Neural crest cell (in vitro differentiated cells): Measurements from ENCODE around the gene CR2. TPM values are rescaled to one million over a fixed set of nuclear protein-coding genes. Genes with fewer than 3 reads are reported as not detected.
"Not testable (repeated sequence)": the region's sequence is repeated elsewhere in the genome, so short reads cannot be mapped to it uniquely, and the experiment has no call there.

ENCODE experiments used
- DNase-seq: peaks from one replicate; pipeline ENCODE4 v3.0.0; 2021; ENCODE audit warnings: low read depth, mixed read lengths, low spot score
- H3K27ac Mint-ChIP-seq: one replicate; pipeline ENCODE4 v1.8.0; 2021; ENCODE audit warnings: mild to moderate bottlenecking, mixed read lengths; ENCODE audit not compliant: unreplicated experiment
- H3K27me3 Mint-ChIP-seq: 2 replicates; pipeline ENCODE4 v1.8.0; 2021; ENCODE audit warnings: low read depth, mild to moderate bottlenecking, mixed read lengths
- H3K36me3 Mint-ChIP-seq: 2 replicates; pipeline ENCODE4 v1.8.0; 2021; ENCODE audit warnings: low read depth, mild to moderate bottlenecking, mixed read lengths
- H3K4me1 Mint-ChIP-seq: 2 replicates; pipeline ENCODE4 v1.8.0; 2021; ENCODE audit warnings: mixed read lengths
- H3K4me3 Mint-ChIP-seq: one replicate; pipeline ENCODE4 v1.8.0; 2021; ENCODE audit warnings: mild to moderate bottlenecking, mixed read lengths
- H3K9me3 Mint-ChIP-seq: 2 replicates; pipeline ENCODE4 v1.8.0; 2021; ENCODE audit warnings: mixed read lengths
- total RNA-seq: library from RNA; stranded (reverse); gene quantifications from 2 replicates; pipeline ENCODE4 v1.2.1, GENCODE V29; 2021
- TF ChIP-seq, protein P1 (sequence below): fragments of 200-600 bp; sonication (generic); conservative IDR thresholded peaks from 2 replicates; pipeline ENCODE4 v1.5.0; 2021; ENCODE audit warnings: antibody characterized with exemption, mild to moderate bottlenecking

The CR2 gene
- total RNA-seq, 1 donor from 2014 or later = not detected

DNA sequence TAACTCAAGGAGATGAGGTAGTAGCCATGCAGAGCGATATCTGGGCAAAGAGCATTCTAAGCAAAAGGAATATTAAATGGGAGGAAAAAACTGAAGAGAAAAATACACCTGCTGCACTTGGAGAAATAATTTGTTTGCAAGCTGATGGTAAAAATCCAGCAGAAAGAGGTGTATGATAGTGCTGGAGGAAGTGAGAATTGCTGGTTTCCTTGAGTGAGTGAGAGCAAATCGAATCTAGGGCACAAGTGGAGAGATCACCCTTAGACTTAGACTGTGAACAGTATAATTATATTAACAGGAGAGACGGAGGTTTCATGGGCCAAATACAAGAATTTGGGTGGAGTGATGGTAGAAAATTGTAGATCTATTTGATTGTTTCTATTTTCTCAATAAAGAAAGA lies 39.1 kb downstream of the CR2 start:
- H3K9me3 Mint-ChIP-seq = no peaks in the 10 kb centered on the region
- peaks cover 7% of the 10 kb centered on the region for H3K4me1 Mint-ChIP-seq
- TF ChIP-seq, protein P1, sequence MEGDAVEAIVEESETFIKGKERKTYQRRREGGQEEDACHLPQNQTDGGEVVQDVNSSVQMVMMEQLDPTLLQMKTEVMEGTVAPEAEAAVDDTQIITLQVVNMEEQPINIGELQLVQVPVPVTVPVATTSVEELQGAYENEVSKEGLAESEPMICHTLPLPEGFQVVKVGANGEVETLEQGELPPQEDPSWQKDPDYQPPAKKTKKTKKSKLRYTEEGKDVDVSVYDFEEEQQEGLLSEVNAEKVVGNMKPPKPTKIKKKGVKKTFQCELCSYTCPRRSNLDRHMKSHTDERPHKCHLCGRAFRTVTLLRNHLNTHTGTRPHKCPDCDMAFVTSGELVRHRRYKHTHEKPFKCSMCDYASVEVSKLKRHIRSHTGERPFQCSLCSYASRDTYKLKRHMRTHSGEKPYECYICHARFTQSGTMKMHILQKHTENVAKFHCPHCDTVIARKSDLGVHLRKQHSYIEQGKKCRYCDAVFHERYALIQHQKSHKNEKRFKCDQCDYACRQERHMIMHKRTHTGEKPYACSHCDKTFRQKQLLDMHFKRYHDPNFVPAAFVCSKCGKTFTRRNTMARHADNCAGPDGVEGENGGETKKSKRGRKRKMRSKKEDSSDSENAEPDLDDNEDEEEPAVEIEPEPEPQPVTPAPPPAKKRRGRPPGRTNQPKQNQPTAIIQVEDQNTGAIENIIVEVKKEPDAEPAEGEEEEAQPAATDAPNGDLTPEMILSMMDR = no peak
- no peak overlapping the region for H3K4me3 Mint-ChIP-seq
- H3K27me3 Mint-ChIP-seq = peaks cover 37% of the 10 kb centered on the region
- no peak overlapping the region for H3K27ac Mint-ChIP-seq
- DNase-seq = no peak
- H3K36me3 Mint-ChIP-seq = no peaks in the 10 kb centered on the region

DNA sequence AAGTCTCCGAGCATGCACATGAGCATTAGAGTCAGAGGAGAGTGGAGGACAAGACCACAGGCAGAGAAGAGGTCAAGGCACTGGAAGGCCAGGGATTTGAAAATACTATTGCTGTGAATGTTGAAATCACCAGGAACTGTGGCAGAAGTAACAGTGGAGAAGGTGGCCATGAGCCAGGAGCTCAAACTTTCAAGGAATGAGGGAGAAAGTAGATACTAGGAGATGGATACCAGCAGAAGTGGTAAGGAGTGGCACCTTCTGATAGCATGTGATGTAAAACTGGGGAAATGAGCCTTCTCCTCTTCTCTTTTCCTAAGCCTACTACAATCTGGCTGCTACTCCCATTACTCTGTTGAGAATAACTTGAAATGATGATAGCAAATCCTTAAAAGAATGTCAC lies 40.0 kb downstream of the CR2 start:
- TF ChIP-seq, protein P1 = no peak
- Mint-ChIP-seq H3K27ac (no peak overlapping the region), H3K27me3 (peaks cover 46% of the 10 kb centered on the region), H3K36me3 (no peaks in the 10 kb centered on the region), H3K9me3 (no peaks in the 10 kb centered on the region), H3K4me3 (no peak overlapping the region), H3K4me1 (peaks cover 7% of the 10 kb centered on the region)
- DNase-seq = no peak

DNA sequence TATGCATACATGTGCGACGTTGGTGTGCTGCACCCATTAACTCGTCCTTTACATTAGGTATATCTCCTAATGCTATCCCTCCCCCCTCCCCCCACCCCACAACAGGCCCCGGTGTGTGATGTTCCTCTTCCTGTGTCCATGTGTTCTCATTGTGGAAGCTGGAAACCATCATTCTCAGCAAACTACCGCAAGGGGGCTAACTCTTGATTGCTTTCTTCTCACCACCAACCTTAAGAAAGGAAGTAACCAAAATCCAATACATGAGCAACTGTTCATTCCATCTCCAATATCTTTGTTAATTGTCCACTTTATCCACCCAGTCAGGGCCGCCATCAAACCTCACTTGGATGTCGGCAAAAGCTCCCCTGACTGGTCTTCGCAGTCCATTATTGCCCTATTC lies 41.2 kb downstream of the CR2 start:
- not testable (repeated sequence) for H3K27ac Mint-ChIP-seq, H3K9me3 Mint-ChIP-seq, DNase-seq, H3K36me3 Mint-ChIP-seq, H3K4me1 Mint-ChIP-seq
- H3K4me3 Mint-ChIP-seq = peak overlapping the region; percentile 83
- H3K27me3 Mint-ChIP-seq = peaks cover 51% of the 10 kb centered on the region

DNA sequence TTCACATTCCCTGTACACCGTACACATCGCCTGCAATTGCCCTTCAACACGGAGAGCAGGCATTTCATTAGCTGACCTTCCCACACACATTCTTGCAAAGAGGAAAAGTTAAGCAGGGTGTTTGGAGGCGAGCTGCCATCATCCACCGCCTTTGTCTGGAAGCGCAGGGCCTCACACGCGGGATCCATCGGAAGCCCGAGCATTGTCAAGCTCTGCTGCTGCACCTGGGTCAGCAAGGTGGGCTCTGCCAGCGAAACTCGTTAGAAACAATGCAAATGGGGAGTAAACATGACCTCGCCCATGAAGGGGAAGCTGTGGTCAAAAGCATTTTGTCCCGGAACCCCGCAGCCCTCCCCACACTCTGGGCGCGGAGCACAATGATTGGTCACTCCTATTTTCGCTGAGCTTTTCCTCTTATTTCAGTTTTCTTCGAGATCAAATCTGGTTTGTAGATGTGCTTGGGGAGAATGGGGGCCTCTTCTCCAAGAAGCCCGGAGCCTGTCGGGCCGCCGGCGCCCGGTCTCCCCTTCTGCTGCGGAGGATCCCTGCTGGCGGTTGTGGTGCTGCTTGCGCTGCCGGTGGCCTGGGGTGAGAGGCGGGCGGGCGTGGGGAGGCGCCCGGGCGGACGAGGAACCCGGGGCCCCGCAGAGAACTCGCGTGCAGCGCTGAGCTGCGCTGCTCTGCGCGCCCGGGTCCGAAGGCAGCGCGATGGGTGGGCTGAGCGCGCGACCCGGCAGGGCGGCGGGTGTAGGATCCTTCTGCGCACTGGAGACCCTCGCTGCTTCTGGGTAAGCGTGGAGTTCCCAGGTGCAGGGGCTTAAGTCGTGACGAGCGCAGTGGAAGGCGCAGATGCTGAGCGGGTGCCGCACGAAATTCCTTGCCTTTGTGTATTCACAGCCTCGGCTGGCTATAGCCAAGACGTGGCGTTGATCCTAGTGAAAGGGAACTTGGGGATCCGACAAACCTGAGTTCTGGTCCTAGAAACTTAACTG lies 42.0 kb downstream of the CR2 start, which contains the start of gene CR1:
Gene CR1, plus strand, starts transcription at position 357 of the 992 bp plus-strand sequence. Its CDS starts 111 bp downstream, at position 468.
- peak; percentile 5 for DNase-seq
- Mint-ChIP-seq H3K27ac (peak within 1 kb of the TSS; percentile 38), H3K36me3 (no peaks in the 10 kb centered on the region), H3K9me3 (no peaks in the 10 kb centered on the region), H3K4me1 (peaks cover 7% of the 10 kb centered on the region), H3K27me3 (peaks cover 56% of the 10 kb centered on the region), H3K4me3 (peak within 1 kb of the TSS; percentile 83)
- TF ChIP-seq, protein P1 = no peak

DNA sequence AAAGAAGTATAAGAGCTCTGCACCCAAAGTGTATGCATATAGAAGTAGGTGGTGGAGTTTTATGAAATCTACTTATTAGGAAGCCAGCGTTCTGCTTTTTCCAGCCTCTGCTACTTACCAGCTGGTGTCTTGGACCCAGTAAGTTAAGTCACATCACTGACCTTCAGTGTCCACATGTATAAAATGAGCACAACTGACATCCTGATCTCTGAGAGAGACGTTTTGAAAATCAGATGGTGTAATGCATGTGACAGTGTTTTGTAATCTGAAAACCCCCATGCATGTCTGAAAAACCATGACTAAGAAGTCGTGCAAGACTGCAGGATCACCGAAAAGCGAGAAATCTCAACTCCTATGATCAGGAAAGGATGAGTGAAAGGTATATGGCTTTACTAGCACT lies 43.8 kb downstream of the CR2 start:
- TF ChIP-seq, protein P1 = no peak
- Mint-ChIP-seq H3K4me3 (no peak overlapping the region), H3K27ac (no peak overlapping the region), H3K9me3 (no peaks in the 10 kb centered on the region), H3K4me1 (peaks cover 7% of the 10 kb centered on the region), H3K27me3 (peaks cover 74% of the 10 kb centered on the region), H3K36me3 (no peaks in the 10 kb centered on the region)
- DNase-seq = no peak

DNA sequence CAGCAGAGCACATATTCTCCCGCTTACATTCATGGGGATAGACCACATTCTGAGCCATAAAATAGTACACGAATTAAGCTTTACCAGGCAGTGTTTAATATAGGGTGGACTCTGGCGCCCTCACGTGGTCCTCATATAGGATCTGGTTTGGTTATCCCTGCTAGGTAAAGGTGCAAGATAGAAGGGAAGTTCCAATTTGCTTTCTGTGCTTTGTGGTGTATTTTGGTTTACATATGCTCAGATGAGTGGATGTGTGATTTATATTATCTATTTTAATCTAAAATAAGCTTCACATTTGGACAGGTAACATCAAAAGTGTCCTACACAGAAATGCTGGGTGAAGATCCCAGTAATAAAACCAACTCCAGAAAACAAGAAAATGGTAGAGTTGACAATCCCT lies 45.4 kb downstream of the CR2 start:
- H3K9me3 Mint-ChIP-seq = no peaks in the 10 kb centered on the region
- peaks cover 89% of the 10 kb centered on the region for H3K27me3 Mint-ChIP-seq
- no peak overlapping the region for H3K27ac Mint-ChIP-seq
- DNase-seq = peak; percentile 43
- no peaks in the 10 kb centered on the region for H3K36me3 Mint-ChIP-seq
- TF ChIP-seq, protein P1 = peak; percentile 84
- peaks cover 7% of the 10 kb centered on the region for H3K4me1 Mint-ChIP-seq
- H3K4me3 Mint-ChIP-seq = no peak overlapping the region
